Kidney epithelial cell (primary cell): Measurements from ENCODE around the gene IL22RA1. TPM values are rescaled to one million over a fixed set of nuclear protein-coding genes. Genes with fewer than 3 reads are reported as not detected.
A peak's percentile ranks its signal among the peaks of the same experiment; 100 is the strongest.

Source experiments
- DNase-seq: peaks from one replicate; pipeline ENCODE4 v3.0.0-alpha.2; 2010; ENCODE audit warnings: low read depth
- H3K27me3 ChIP-seq: 2 replicates; pipeline ENCODE4 v1.6.0; 2011; ENCODE audit warnings: low read length; ENCODE audit not compliant: control insufficient read depth, insufficient read depth
- H3K36me3 ChIP-seq: 2 replicates; pipeline ENCODE4 v1.5.1; 2011; ENCODE audit warnings: low read length; ENCODE audit not compliant: control insufficient read depth, insufficient read depth
- H3K4me3 ChIP-seq: 2 replicates; pipeline ENCODE4 v1.5.1; 2011; ENCODE audit warnings: low read depth, mild to moderate bottlenecking, control low read depth, low read length
- total RNA-seq: library from RNA; depleted of rRNA; stranded (reverse); fragments of >200 nt; gene quantifications from 2 replicates; pipeline ENCODE4 v1.2.3, GENCODE V29; 2015
- TF ChIP-seq, protein P1 (sequence below): IDR thresholded peaks from 2 replicates; pipeline ENCODE4 v1.5.1; 2011; ENCODE audit warnings: mild to moderate bottlenecking, moderate library complexity, low read length, control low read depth, inconsistent platforms; ENCODE audit not compliant: insufficient read depth, poor library complexity, severe bottlenecking

The IL22RA1 gene
- total RNA-seq, 1 donor from 2014 or later = 0.21 TPM

DNA sequence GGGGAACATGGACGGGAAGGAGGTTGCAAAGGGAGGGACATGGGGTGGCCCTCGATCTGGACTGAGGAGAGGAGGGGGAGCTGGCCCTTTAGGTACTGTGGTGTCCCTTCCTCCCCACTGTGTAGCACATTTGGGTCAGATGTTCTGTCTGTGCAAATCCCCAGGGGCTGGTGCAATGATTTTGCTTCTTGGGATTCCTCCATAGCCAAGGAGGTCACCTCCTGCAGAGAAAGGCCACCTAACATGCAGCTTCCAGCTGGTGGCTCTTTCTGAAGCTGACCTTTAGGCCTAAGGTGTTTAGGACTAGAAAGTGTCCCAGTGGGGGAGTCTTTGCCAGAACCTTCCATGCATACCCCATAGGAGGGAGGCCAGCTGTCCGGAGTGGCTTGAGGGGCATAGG is 22.0 kb downstream of the IL22RA1 start:
- Histone ChIP-seq H3K4me3 (no peak overlapping the region), H3K36me3 (no peaks in the 10 kb centered on the region), H3K27me3 (no peaks in the 10 kb centered on the region)
- no peak for DNase-seq
- TF ChIP-seq, protein P1, sequence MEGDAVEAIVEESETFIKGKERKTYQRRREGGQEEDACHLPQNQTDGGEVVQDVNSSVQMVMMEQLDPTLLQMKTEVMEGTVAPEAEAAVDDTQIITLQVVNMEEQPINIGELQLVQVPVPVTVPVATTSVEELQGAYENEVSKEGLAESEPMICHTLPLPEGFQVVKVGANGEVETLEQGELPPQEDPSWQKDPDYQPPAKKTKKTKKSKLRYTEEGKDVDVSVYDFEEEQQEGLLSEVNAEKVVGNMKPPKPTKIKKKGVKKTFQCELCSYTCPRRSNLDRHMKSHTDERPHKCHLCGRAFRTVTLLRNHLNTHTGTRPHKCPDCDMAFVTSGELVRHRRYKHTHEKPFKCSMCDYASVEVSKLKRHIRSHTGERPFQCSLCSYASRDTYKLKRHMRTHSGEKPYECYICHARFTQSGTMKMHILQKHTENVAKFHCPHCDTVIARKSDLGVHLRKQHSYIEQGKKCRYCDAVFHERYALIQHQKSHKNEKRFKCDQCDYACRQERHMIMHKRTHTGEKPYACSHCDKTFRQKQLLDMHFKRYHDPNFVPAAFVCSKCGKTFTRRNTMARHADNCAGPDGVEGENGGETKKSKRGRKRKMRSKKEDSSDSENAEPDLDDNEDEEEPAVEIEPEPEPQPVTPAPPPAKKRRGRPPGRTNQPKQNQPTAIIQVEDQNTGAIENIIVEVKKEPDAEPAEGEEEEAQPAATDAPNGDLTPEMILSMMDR = no peak

DNA sequence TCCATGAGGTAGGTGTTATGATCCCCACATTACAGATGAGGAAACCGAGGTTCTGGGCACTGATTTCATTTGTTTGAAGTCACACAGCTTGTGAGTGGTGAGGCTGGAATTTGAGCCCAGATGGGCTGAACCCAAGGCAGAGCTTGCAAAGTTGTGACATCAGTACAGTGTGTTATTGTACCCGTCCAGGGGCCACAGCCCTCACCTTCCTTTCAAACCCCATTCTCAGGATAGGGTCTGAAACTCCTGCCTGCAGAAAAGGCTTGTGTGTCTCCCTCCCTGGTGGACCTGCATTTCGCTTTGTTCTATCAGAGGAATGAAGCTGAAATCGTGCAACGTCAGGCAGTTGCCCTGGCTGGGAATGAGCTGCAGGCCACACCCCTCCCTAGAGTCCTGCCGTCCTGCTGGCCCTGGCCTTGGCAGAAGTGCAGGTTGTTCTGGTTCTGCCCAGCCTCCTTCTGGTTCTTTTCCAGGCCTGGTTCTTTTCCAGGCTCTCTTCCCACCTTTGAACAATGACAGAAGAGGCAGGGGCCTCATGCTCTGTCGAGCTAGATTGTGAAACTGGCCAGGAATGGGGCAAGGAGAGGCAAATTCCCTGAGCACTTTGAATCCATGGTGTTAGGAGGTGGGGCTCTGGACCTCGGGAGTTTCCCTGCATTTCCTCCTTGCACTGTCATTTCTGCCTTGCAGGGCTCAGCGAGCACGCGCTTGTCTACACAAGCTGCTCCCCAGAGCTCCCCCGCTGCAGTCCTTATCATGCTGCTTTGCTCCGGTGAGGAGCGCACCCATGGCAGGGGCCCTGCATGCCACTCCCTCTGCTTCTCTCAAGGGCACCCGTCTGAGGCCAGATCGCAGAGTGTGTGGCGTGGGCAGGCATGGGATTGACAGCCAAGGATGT is 22.8 kb downstream of the IL22RA1 start:
- Histone ChIP-seq H3K27me3 (no peaks in the 10 kb centered on the region), H3K36me3 (no peaks in the 10 kb centered on the region), H3K4me3 (no peak overlapping the region)
- peak; percentile 41 for DNase-seq
- TF ChIP-seq, protein P1 = no peak

DNA sequence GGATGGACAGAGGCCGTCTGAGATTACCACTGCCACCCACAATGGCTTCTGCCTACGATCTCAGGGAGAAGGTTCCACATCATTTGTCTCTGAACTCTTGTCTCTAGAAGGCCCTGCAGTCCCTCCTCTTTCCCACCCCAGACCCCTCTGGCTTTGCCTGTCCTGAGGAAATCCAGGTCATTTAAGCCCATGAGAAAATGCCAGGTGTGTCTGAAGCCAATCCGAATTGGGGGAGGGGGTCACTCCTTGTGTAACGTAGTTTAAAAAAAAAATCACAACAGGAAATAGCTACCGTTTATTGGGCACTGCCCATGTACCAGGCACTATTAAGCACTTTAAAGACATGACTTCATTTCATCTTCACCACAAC is 23.5 kb downstream of the IL22RA1 start:
- TF ChIP-seq, protein P1 = no peak
- Histone ChIP-seq H3K36me3 (no peaks in the 10 kb centered on the region), H3K27me3 (no peaks in the 10 kb centered on the region), H3K4me3 (no peak overlapping the region)
- no peak for DNase-seq

DNA sequence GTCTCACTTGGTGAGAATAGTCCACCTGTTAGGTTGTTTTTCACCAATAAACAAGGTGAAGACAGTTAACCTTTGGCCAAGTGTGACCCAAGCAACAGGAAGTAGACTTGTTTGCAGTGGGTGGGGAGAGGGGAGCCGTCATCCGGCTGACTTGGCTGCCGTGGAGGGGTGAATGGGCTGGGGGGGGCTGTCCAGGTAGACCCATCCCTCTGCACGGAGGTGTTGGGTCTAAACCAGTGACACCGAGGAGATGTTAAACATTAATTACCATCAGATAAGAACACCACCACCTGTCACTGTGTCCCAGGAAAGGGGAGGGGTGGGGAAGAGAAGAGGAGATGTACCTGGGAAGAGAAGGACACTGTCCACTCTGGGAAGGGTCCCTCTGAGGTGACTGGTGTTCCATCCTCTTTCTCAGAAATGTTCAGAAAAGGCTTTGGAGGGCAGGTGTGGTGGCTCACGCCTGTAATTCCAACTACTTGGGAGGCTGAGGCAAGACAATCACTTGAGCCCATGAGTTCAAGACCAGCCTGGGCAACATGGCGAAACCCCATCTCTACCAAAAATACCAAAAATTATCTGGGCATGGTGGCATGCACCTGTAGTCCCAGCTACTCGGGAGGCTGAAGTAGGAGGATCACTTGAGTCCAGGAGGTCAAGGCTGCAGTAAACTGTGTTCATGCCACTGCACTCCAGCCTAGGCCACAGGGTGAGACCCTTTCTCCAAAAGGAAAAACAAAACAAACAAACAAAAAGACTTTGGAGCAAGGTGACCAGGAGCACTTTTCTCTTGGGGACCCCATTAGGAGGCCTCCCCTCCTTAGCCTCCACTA is 24.3 kb downstream of the IL22RA1 start:
- no peak for DNase-seq
- Histone ChIP-seq H3K36me3 (no peaks in the 10 kb centered on the region), H3K27me3 (peaks cover 3% of the 10 kb centered on the region), H3K4me3 (no peak overlapping the region)
- TF ChIP-seq, protein P1 = no peak

DNA sequence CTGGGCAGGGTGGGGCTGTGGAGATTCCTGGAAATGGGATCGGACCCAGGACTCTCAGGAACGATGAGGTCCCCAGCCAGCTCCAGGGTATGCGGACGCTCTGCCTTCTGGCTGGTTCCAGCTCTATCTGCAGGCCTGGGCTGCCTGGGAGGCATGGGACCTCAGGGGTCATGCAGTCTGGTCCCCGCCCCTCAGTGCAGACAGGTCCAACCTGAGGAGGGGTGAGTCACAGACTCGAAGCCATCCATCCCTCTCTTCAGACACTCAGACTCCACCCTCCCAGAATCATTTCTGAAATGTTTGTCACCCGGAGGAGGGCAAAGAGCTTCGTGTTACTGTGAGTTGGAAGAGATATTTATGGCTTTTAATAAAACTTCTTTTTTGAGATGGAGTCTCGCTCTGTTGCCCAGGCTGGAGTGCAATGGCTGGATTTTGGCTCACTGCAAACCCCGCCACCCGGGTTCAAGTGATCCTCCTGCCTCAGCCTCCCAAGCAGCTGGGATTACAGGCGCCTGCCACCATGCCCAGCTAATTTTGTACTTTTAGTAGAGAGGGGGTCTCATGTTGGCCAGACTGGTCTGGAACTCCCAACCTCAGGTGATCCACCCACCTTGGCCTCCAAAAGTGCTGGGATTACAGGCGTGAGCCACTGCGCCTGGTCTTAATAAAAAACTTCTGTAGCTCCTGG is 25.1 kb downstream of the IL22RA1 start:
- TF ChIP-seq, protein P1 = no peak
- H3K4me3 ChIP-seq = no peak overlapping the region
- H3K27me3 ChIP-seq = peaks cover 5% of the 10 kb centered on the region
- peak; percentile 44 for DNase-seq
- no peaks in the 10 kb centered on the region for H3K36me3 ChIP-seq
